H7 (cell line): ENCODE measurements around the gene ZNF598. TPM values are rescaled to one million over a fixed set of nuclear protein-coding genes. Genes with fewer than 3 reads are reported as not detected.
"Not testable (repeated sequence)": the region's sequence is repeated elsewhere in the genome, so short reads cannot be mapped to it uniquely, and the experiment has no call there.

Experiments
- DNase-seq: peaks from one replicate; pipeline ENCODE4 v3.0.0; 2012
- H3K27me3 ChIP-seq: 2 replicates; pipeline ENCODE4 v1.6.0; 2011; ENCODE audit warnings: mild to moderate bottlenecking, low read length; ENCODE audit not compliant: control insufficient read depth, insufficient read depth
- H3K36me3 ChIP-seq: replicated peaks from 2 replicates; pipeline ENCODE4 v1.5.1; 2011; ENCODE audit warnings: low read length; ENCODE audit not compliant: control insufficient read depth, insufficient read depth
- H3K4me3 ChIP-seq: 2 replicates; pipeline ENCODE4 v1.5.1; 2011; ENCODE audit warnings: low read depth, mild to moderate bottlenecking, control low read depth, low read length, moderate library complexity; ENCODE audit not compliant: insufficient read depth
- total RNA-seq: library from RNA; depleted of rRNA; stranded (reverse); fragments of >200 nt; shearing (Covaris generic); gene quantifications from 2 replicates; pipeline ENCODE4 v1.2.3, GENCODE V29; 2014

Gene ZNF598
- total RNA-seq, 1 experiment from 2014 or later: 28.4 TPM

DNA sequence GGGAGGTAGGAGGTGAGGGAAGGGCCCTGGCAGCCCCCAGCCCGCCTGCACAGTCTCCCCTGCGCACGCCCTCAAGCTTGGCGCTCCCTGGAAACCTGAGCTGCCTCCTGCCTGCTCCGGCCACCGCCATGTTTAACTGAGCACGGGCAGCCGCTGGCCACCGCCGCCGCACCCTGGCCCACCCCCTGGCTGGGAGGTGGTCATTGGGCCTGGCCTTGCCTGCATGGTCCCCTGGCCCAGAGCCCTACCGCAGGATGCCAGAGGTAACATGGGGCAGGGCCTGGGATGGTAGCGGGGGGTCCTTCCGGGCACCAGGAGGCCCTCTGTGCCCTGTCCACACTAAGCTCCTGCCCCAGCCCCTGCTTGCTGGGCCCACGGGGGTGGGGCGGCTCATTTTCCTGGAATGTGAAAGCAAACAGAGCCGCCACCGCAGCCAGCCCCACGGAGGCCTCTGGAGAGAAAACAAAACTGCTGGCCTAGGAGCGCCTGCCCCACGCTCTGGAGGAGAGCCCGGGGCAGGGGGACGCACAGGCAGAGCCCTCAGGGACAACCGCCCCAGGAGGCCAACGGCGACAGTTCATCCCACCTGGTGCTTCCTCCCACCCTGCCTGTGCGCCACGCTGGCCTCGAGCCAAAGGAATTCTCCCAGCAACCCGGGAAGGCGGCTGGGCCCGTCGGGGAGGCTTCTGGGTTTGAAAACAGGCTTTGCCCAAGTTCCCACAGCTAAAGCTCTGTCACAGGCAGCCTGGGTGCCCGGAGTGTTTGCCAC lies 26.0 kb upstream of the ZNF598 start:
- peak; percentile 76 for DNase-seq
- Histone ChIP-seq H3K27me3 (no peaks in the 10 kb centered on the region), H3K36me3 (no peaks in the 10 kb centered on the region), H3K4me3 (no peak overlapping the region)

- Histone ChIP-seq H3K27me3 (no peaks in the 10 kb centered on the region), H3K36me3 (no peaks in the 10 kb centered on the region), H3K4me3 (no peak overlapping the region)
- DNase-seq: no peak
Measured at GRCh38 chr16:2034696-2035430, 25.2 kb upstream of the ZNF598 start.

DNA sequence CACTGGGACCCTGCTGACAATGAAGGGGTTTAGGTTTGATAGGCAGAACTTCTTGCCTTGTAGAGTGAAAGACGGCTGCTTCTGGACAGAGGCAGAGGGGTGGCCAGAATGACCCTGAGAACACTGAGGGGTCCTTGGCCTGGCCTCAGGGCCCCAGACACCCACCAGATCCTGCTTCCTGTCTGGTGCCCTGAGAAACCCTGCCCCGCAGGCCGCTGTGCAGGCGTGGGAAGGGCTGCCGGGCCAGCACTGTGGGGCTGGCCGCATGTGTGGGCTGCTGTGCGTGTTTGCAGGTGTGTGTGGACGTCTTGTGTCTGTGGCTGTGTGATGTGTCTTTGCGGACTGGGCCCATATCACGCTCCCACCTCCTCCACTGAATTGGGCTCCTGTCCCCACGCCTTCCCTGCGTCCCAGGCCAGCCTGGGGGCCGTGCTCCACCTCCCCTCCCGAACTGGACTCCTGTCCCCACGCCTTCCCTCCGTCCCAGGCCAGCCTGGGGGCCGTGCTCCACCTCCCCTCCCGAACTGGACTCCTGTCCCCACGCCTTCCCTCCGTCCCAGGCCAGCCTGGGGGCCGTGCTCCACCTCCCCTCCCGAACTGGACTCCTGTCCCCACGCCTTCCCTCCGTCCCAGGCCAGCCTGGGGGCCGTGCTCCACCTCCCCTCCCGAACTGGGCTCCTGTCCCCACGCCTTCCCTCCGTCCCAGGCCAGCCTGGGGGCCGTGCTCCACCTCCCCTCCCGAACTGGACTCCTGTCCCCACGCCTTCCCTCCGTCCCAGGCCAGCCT lies 24.5 kb upstream of the ZNF598 start:
- H3K4me3 ChIP-seq, DNase-seq, H3K27me3 ChIP-seq, H3K36me3 ChIP-seq: not testable (repeated sequence)

- Histone ChIP-seq H3K36me3 (no peaks in the 10 kb centered on the region), H3K27me3 (no peaks in the 10 kb centered on the region), H3K4me3 (no peak overlapping the region)
- peak; percentile 81 for DNase-seq
Measured at GRCh38 chr16:2033057-2033908, 23.7 kb upstream of the ZNF598 start.

- H3K27me3 ChIP-seq: peaks cover 3% of the 10 kb centered on the region
- DNase-seq: no peak
- no peak overlapping the region for H3K4me3 ChIP-seq
- H3K36me3 ChIP-seq: no peaks in the 10 kb centered on the region
Measured at GRCh38 chr16:2032285-2033056, 22.9 kb upstream of the ZNF598 start.

GRCh38 chr16:2031081-2031577 lies 21.5 kb upstream of the ZNF598 start:
- peaks cover 12% of the 10 kb centered on the region for H3K27me3 ChIP-seq
- H3K36me3 ChIP-seq: no peaks in the 10 kb centered on the region
- DNase-seq: no peak
- H3K4me3 ChIP-seq: no peak overlapping the region

DNA sequence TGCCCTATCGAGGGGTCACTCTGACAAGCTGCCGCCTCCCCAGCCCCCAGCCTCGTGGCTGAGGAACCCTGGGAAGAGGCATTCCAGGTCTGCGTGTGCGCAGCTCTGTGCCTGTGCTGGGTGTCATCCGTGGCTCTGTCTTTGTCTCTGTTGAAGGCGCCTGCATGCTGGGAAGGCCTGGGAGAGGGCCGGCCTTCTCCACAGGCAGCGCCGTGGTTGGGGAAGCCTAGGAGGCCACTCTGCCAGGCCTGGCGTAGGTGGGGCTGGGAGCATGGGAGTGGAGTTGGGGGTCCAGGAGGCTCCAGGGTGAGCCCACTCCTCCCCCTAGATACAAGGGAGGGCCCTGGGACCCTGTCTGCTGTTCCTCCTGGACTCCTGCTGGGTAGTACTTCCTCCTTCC lies 20.4 kb upstream of the ZNF598 start:
- no peak overlapping the region for H3K4me3 ChIP-seq

GRCh38 chr16:2029350-2029749 lies 19.7 kb upstream of the ZNF598 start:
- no peak for DNase-seq
- Histone ChIP-seq H3K36me3 (no peaks in the 10 kb centered on the region), H3K27me3 (peaks cover 14% of the 10 kb centered on the region), H3K4me3 (no peak overlapping the region)

More for the DNA sequence above, 20.4 kb upstream of the ZNF598 start:
- Histone ChIP-seq H3K27me3 (peaks cover 14% of the 10 kb centered on the region), H3K36me3 (no peaks in the 10 kb centered on the region)
- no peak for DNase-seq

DNA sequence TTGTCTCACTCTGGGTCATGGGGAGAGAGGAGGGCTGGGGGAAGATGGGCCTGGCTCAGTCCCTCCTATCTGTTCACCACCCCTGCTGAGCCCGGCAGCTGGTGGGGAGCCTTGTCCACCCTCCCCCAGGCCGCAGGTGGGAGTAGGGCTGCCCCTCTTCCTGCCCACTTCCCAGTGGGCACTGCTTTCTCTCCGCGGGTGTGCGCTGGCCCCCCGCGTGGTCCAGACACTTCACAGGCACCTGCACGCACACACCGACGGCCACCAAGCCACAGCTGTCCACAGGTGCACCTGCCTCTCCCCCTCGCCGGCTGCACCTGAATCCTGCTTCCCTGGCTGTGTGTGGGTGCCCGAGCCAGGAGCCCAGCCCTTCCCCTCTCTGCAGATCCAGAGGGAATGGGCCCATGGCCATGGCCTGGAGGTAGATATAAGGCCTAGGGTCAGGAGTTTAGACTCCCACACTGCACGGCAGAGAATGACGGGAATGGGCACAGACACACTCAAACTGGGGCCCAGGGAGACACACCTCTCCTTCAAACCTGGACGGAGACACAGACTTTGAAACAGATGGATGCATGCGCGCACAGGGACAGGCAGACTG lies 19.1 kb upstream of the ZNF598 start:
- H3K36me3 ChIP-seq: no peaks in the 10 kb centered on the region
- peaks cover 16% of the 10 kb centered on the region for H3K27me3 ChIP-seq
- H3K4me3 ChIP-seq: no peak overlapping the region
- DNase-seq: no peak

GRCh38 chr16:2028146-2028545 lies 18.5 kb upstream of the ZNF598 start:
- Histone ChIP-seq H3K4me3 (no peak overlapping the region), H3K36me3 (no peaks in the 10 kb centered on the region), H3K27me3 (peaks cover 16% of the 10 kb centered on the region)
- DNase-seq: no peak

- Histone ChIP-seq H3K27me3 (peaks cover 16% of the 10 kb centered on the region), H3K36me3 (no peaks in the 10 kb centered on the region), H3K4me3 (peak overlapping the region; percentile 54)
- DNase-seq: peak; percentile 86
Measured at GRCh38 chr16:2027024-2028010, 17.7 kb upstream of the ZNF598 start.

- H3K4me3 ChIP-seq: peak within 1 kb of the TSS; percentile 54
- DNase-seq: peak; percentile 96
- H3K36me3 ChIP-seq: no peaks in the 10 kb centered on the region
- peaks cover 19% of the 10 kb centered on the region for H3K27me3 ChIP-seq
Measured at GRCh38 chr16:2026461-2027023, 16.9 kb upstream of the ZNF598 start, which contains the start of gene NHERF2. Gene NHERF2 (plus strand): TSS chr16:2026902. CDS start chr16:2027006, 104 bp downstream.
